B cell (primary cell): ENCODE data around the gene CACNB4.

Experiments used
- CTCF ChIP-seq: fragments of 200-600 bp; IDR thresholded peaks from one replicate; pipeline ENCODE4 v1.8.0; 2022; ENCODE audit warnings: antibody characterized with exemption, mild to moderate bottlenecking
- EZH2 ChIP-seq: IDR thresholded peaks from 2 replicates; pipeline ENCODE4 v1.6.1; 2012; ENCODE audit warnings: borderline replicate concordance, low read depth, mild to moderate bottlenecking, moderate library complexity, low read length; ENCODE audit not compliant: insufficient read depth, poor library complexity, severe bottlenecking

GRCh38 chr2:151905963-151906632 lies 192.7 kb downstream of the CACNB4 start:
- TF ChIP-seq CTCF (no peak), EZH2 (no peak)
